K562 (cell line): ENCODE results near the gene BIRC6. TPM values are rescaled to one million over a fixed set of nuclear protein-coding genes. Genes with fewer than 3 reads are reported as not detected.

Source experiments
- ARID1B ChIP-seq: fragments of 450-650 bp; IDR thresholded peaks from 2 replicates; pipeline ENCODE4 v1.6.1; 2016; ENCODE audit warnings: antibody characterized with exemption, mild to moderate bottlenecking, inconsistent platforms
- ATF7 ChIP-seq: fragments of 450-650 bp; IDR thresholded peaks from 2 replicates; pipeline ENCODE4 v1.7.1; 2014; ENCODE audit warnings: mild to moderate bottlenecking, moderate library complexity
- C11orf30 ChIP-seq: fragments of 450-650 bp; IDR thresholded peaks from 2 replicates; pipeline ENCODE4 v1.6.1; 2016; ENCODE audit warnings: low read depth, mild to moderate bottlenecking
- CCAR2 ChIP-seq: fragments of 200-400 bp; formaldehyde crosslinking; IDR thresholded peaks from 2 replicates; pipeline ENCODE4 v1.6.1; 2017; ENCODE audit warnings: mild to moderate bottlenecking, low read depth, low read length
- FIP1L1 ChIP-seq: fragments of 200-400 bp; formaldehyde crosslinking; IDR thresholded peaks from 2 replicates; pipeline ENCODE4 v1.6.1; 2018; ENCODE audit warnings: mild to moderate bottlenecking, low read depth, low read length; ENCODE audit not compliant: poor library complexity, severe bottlenecking
- JUND ChIP-seq, 2 experiments: IDR thresholded peaks; 2 replicates in 1 of 2; 3 replicates in 1 of 2; pipeline ENCODE4 v1.6.1; 2011; ENCODE audit warnings: borderline replicate concordance in 2 of 2, low read depth in 2 of 2, low read length in 2 of 2, improper control_type of control experiment in 1 of 2, missing biosample characterization in 1 of 2, missing genetic modification characterization in 1 of 2, missing genetic modification reagents in 1 of 2
- PTRF ChIP-seq: fragments of 450-650 bp; IDR thresholded peaks from 2 replicates; pipeline ENCODE4 v1.6.1; 2016; ENCODE audit warnings: mild to moderate bottlenecking, missing genetic modification characterization, missing compliant biosample characterization
- SOX6 ChIP-seq: fragments of 450-650 bp; IDR thresholded peaks from 2 replicates; pipeline ENCODE4 v1.6.1; 2014; ENCODE audit warnings: mild to moderate bottlenecking
- TBL1XR1 ChIP-seq, 2 experiments: IDR thresholded peaks; 2 replicates each; pipeline ENCODE4 v1.6.1; 2012; ENCODE audit warnings: improper control_type of control experiment in 2 of 2, low read length in 2 of 2, mild to moderate bottlenecking in 1 of 2
- TEAD4 ChIP-seq, 2 experiments: sonication (generic) in 1 of 2; formaldehyde crosslinking in 1 of 2; IDR thresholded peaks; 2 replicates each; pipeline versions ENCODE4 v1.6.1 to v1.8.0; 2012 to 2022; ENCODE audit warnings: borderline replicate concordance in 1 of 2, inconsistent platforms in 1 of 2, low read length in 1 of 2, mild to moderate bottlenecking in 1 of 2, missing genetic modification reagents in 1 of 2
- ZEB2 ChIP-seq: fragments of 450-650 bp; IDR thresholded peaks from 2 replicates; pipeline ENCODE4 v1.6.1; 2016
- ZNF24 ChIP-seq: fragments of 450-650 bp; IDR thresholded peaks from 2 replicates; pipeline ENCODE4 v1.6.1; 2016
- polyA plus RNA-seq, 8 experiments: library from polyadenylated mRNA; depleted of rRNA in 4 of 8; stranded (reverse) in 5 of 8; unstranded in 3 of 8; fragments of >200 nt; fragmentation: Nextera tagmentation in 2 of 8; fragmentation: Illumina TruSeq in 1 of 8; extraction: Ambion mirVana in 2 of 8; extraction: Trizol in 1 of 8; gene quantifications; 2 replicates each; pipeline versions ENCODE4 v1.2.1 to v1.2.3, GENCODE V29; 2011 to 2014; ENCODE audit warnings: inconsistent platforms in 1 of 8, missing spikeins in 1 of 8
- total RNA-seq, 7 experiments: library from RNA; depleted of rRNA in 6 of 7; stranded (reverse); fragments of >200 nt in 6 of 7; fragmentation: Illumina TruSeq in 2 of 7; extraction: Trizol in 2 of 7; gene quantifications; 2 replicates each; pipeline versions ENCODE4 v1.2.1 to v1.2.3, GENCODE V29; 2011 to 2021; ENCODE audit warnings: low replicate concordance in 1 of 7
- TF ChIP-seq, protein P1 (sequence below): fragments of 450-650 bp; IDR thresholded peaks from 2 replicates; pipeline ENCODE4 v1.6.1; 2016; ENCODE audit warnings: mild to moderate bottlenecking, moderate library complexity
- TF ChIP-seq, protein P2 (sequence below): fragments of 250-450 bp; sonication (Bioruptor Pico); IDR thresholded peaks from 2 replicates; pipeline ENCODE4 v1.5.0; 2020; ENCODE audit warnings: mild to moderate bottlenecking, borderline replicate concordance

BIRC6 gene
- total and polyA plus RNA-seq, 9 of the 15 experiments (the other 6 are each of a cell fraction or from before 2014, with no cell fraction given): 18.8 to 110 (median 49.8) TPM

DNA sequence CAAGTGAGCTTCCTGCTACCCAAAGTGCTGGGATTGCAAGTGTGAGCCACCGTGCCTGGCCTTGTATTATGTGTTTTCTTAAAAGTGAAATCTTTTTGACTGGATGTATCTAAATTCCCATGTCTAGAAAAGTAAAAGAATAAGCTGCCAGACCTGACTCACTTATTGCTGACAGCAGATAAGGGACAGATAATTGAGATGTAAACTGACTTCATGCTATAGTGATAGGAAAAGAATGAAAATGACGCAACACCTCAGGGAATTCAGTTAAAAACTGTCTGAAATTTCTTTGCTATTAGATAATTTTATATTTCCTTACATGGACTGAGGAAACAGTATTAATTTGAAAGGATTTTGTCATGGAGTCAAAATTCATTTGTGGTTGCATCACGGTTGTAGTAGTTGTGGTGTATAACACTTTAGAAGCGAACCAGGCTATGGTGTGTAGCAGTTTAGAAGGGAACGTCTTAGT, 290.4 kb downstream of the BIRC6 start (continued):
- TF ChIP-seq, protein P1, sequence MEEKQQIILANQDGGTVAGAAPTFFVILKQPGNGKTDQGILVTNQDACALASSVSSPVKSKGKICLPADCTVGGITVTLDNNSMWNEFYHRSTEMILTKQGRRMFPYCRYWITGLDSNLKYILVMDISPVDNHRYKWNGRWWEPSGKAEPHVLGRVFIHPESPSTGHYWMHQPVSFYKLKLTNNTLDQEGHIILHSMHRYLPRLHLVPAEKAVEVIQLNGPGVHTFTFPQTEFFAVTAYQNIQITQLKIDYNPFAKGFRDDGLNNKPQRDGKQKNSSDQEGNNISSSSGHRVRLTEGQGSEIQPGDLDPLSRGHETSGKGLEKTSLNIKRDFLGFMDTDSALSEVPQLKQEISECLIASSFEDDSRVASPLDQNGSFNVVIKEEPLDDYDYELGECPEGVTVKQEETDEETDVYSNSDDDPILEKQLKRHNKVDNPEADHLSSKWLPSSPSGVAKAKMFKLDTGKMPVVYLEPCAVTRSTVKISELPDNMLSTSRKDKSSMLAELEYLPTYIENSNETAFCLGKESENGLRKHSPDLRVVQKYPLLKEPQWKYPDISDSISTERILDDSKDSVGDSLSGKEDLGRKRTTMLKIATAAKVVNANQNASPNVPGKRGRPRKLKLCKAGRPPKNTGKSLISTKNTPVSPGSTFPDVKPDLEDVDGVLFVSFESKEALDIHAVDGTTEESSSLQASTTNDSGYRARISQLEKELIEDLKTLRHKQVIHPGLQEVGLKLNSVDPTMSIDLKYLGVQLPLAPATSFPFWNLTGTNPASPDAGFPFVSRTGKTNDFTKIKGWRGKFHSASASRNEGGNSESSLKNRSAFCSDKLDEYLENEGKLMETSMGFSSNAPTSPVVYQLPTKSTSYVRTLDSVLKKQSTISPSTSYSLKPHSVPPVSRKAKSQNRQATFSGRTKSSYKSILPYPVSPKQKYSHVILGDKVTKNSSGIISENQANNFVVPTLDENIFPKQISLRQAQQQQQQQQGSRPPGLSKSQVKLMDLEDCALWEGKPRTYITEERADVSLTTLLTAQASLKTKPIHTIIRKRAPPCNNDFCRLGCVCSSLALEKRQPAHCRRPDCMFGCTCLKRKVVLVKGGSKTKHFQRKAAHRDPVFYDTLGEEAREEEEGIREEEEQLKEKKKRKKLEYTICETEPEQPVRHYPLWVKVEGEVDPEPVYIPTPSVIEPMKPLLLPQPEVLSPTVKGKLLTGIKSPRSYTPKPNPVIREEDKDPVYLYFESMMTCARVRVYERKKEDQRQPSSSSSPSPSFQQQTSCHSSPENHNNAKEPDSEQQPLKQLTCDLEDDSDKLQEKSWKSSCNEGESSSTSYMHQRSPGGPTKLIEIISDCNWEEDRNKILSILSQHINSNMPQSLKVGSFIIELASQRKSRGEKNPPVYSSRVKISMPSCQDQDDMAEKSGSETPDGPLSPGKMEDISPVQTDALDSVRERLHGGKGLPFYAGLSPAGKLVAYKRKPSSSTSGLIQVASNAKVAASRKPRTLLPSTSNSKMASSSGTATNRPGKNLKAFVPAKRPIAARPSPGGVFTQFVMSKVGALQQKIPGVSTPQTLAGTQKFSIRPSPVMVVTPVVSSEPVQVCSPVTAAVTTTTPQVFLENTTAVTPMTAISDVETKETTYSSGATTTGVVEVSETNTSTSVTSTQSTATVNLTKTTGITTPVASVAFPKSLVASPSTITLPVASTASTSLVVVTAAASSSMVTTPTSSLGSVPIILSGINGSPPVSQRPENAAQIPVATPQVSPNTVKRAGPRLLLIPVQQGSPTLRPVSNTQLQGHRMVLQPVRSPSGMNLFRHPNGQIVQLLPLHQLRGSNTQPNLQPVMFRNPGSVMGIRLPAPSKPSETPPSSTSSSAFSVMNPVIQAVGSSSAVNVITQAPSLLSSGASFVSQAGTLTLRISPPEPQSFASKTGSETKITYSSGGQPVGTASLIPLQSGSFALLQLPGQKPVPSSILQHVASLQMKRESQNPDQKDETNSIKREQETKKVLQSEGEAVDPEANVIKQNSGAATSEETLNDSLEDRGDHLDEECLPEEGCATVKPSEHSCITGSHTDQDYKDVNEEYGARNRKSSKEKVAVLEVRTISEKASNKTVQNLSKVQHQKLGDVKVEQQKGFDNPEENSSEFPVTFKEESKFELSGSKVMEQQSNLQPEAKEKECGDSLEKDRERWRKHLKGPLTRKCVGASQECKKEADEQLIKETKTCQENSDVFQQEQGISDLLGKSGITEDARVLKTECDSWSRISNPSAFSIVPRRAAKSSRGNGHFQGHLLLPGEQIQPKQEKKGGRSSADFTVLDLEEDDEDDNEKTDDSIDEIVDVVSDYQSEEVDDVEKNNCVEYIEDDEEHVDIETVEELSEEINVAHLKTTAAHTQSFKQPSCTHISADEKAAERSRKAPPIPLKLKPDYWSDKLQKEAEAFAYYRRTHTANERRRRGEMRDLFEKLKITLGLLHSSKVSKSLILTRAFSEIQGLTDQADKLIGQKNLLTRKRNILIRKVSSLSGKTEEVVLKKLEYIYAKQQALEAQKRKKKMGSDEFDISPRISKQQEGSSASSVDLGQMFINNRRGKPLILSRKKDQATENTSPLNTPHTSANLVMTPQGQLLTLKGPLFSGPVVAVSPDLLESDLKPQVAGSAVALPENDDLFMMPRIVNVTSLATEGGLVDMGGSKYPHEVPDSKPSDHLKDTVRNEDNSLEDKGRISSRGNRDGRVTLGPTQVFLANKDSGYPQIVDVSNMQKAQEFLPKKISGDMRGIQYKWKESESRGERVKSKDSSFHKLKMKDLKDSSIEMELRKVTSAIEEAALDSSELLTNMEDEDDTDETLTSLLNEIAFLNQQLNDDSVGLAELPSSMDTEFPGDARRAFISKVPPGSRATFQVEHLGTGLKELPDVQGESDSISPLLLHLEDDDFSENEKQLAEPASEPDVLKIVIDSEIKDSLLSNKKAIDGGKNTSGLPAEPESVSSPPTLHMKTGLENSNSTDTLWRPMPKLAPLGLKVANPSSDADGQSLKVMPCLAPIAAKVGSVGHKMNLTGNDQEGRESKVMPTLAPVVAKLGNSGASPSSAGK: no peak
- TF ChIP-seq TBL1XR1 (IDR thresholded peaks at IDR 0.05; ENCODE audit: low read length in 2 of 2) (no peak), ARID1B (peak; percentile 33; the same call in 1 of the 2 replicates), SOX6 (peak; percentile 72), FIP1L1 (no peak), ZEB2 (no peak), ZNF24 (no peak), PTRF (no peak), TEAD4 (IDR thresholded peaks at IDR 0.05; ENCODE audit: low read length) (no peak), TEAD4 (CRISPR knock-in tag; IDR thresholded peaks at IDR 0.05; ENCODE audit: borderline replicate concordance) (no peak), JUND (IDR thresholded peaks at IDR 0.05; ENCODE audit: borderline replicate concordance, low read depth, low read length) (peak; percentile 54; the same call in 1 of the 2 replicates), JUND (tag; IDR thresholded peaks at IDR 0.05; ENCODE audit: borderline replicate concordance, low read depth, low read length) (peak; percentile 61; the same call in 1 of the 3 replicates), CCAR2 (no peak), ATF7 (peak; percentile 73; the same call in 1 of the 2 replicates), C11orf30 (no peak)
- TF ChIP-seq, protein P2, sequence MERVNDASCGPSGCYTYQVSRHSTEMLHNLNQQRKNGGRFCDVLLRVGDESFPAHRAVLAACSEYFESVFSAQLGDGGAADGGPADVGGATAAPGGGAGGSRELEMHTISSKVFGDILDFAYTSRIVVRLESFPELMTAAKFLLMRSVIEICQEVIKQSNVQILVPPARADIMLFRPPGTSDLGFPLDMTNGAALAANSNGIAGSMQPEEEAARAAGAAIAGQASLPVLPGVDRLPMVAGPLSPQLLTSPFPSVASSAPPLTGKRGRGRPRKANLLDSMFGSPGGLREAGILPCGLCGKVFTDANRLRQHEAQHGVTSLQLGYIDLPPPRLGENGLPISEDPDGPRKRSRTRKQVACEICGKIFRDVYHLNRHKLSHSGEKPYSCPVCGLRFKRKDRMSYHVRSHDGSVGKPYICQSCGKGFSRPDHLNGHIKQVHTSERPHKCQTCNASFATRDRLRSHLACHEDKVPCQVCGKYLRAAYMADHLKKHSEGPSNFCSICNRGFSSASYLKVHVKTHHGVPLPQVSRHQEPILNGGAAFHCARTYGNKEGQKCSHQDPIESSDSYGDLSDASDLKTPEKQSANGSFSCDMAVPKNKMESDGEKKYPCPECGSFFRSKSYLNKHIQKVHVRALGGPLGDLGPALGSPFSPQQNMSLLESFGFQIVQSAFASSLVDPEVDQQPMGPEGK (CRISPR knock-in tag): no peak
